ENCODE results near the gene BCKDHB. TPM values are rescaled to one million over a fixed set of nuclear protein-coding genes. Genes with fewer than 3 reads are reported as not detected.

The BCKDHB gene
- total RNA-seq, 1 donor from 2014 or later, result 16.2 TPM

DNA sequence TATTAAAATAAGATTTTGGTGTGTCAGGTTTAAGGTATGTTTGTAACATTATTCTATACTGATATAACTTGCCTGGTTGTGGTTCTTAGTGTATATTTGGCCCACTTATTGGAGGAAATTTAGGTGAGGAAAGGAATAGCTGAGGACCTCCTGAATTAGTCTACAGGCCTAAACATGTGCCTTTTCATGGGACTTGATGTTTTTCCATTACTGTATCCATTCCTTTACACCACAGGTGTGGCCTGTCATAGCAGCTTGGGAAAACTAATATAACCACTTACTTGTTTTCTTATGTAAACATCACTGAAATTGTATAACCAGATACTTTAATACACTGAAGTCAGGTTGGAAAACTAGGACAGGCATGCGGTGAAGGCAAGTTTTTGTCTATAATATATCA, 27.6 kb downstream of the BCKDHB start:
- intact Hi-C loops (cut with DNase I), result no loop called here
- TF ChIP-seq, protein P1, sequence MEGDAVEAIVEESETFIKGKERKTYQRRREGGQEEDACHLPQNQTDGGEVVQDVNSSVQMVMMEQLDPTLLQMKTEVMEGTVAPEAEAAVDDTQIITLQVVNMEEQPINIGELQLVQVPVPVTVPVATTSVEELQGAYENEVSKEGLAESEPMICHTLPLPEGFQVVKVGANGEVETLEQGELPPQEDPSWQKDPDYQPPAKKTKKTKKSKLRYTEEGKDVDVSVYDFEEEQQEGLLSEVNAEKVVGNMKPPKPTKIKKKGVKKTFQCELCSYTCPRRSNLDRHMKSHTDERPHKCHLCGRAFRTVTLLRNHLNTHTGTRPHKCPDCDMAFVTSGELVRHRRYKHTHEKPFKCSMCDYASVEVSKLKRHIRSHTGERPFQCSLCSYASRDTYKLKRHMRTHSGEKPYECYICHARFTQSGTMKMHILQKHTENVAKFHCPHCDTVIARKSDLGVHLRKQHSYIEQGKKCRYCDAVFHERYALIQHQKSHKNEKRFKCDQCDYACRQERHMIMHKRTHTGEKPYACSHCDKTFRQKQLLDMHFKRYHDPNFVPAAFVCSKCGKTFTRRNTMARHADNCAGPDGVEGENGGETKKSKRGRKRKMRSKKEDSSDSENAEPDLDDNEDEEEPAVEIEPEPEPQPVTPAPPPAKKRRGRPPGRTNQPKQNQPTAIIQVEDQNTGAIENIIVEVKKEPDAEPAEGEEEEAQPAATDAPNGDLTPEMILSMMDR (IDR thresholded peaks at IDR 0.05), result no peak
- TF ChIP-seq POLR2A (IDR thresholded peaks at IDR 0.05) (no peak), POLR2AphosphoS5 (IDR thresholded peaks at IDR 0.05; ENCODE audit: insufficient read depth in 1 of 2, low read depth in 1 of 2) (no peak)
- no peaks in the 10 kb centered on the region for H3K36me3 ChIP-seq
- no peaks in the 10 kb centered on the region for H3K27me3 ChIP-seq
- H3K4me3 ChIP-seq, result no peak overlapping the region
- no peaks in the 10 kb centered on the region for H3K9me3 ChIP-seq
- H3K27ac ChIP-seq, result no peak overlapping the region
- DNase-seq (ENCODE audit: extremely low spot score in 2 of 2), result no peak
- H3K4me1 ChIP-seq, result no peaks in the 10 kb centered on the region

DNA sequence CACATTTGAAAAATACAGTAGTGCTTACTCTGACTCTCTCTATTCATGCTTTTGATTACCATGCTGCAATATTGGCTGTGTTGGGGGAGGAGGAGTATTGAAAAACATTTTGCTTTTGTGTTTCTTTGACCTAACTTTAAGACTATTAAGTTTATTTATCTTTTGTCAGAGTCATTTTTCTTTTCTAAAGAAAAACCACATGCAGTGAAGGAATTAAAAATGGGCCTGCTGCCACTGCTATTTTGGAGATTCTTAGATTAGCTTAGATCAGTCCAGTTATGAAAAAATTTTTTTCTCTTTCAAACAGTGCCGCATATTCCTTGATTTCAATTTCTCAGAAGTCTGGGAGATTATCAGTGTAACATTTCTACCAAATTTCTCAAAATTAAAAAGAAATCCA, 36.1 kb downstream of the BCKDHB start:
- H3K4me3 ChIP-seq, result no peak overlapping the region
- H3K36me3 ChIP-seq, result no peaks in the 10 kb centered on the region
- DNase-seq (ENCODE audit: extremely low spot score in 2 of 2), result no peak
- intact Hi-C loops (cut with DNase I), result no loop called here
- H3K27ac ChIP-seq, result no peak overlapping the region
- no peaks in the 10 kb centered on the region for H3K9me3 ChIP-seq
- TF ChIP-seq POLR2A (IDR thresholded peaks at IDR 0.05), result no peak
- no peak for TF ChIP-seq POLR2AphosphoS5 (IDR thresholded peaks at IDR 0.05; ENCODE audit: insufficient read depth in 1 of 2, low read depth in 1 of 2)
- TF ChIP-seq, protein P1 (IDR thresholded peaks at IDR 0.05), result no peak
- peaks cover 16% of the 10 kb centered on the region for H3K4me1 ChIP-seq
- no peaks in the 10 kb centered on the region for H3K27me3 ChIP-seq

DNA sequence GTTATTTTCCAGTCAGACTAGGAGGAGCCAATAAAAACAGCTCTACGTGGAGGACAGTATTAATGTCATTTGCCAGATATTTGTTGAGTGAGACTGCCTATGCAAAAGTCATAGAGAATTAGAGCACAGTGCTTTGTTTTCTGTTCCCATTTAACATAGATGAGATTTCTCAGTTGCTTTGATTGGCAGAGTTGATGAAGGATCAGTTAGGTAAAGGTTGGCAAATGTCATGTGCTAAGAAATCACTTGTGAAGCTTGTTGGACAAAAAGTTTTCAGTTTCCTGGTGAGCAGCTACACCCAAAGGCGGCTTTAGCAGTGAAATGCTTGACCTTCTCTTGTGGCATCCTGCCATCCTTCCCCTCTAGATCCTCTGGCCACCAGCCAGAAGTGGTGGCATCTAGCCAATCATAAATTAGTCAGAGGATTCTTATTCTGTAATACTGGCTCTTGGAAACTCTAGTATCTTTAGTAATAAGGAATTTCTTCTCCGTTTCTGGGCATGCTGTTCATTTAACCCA, 37.0 kb downstream of the BCKDHB start:
- Histone ChIP-seq H3K4me3 (no peak overlapping the region), H3K27ac (no peak overlapping the region), H3K36me3 (no peaks in the 10 kb centered on the region), H3K27me3 (no peaks in the 10 kb centered on the region), H3K4me1 (peaks cover 16% of the 10 kb centered on the region), H3K9me3 (no peaks in the 10 kb centered on the region)
- intact Hi-C loops (cut with DNase I), result no loop called here
- TF ChIP-seq POLR2AphosphoS5 (IDR thresholded peaks at IDR 0.05; ENCODE audit: insufficient read depth in 1 of 2, low read depth in 1 of 2) (no peak), POLR2A (IDR thresholded peaks at IDR 0.05) (no peak)
- TF ChIP-seq, protein P1 (IDR thresholded peaks at IDR 0.05), result no peak
- DNase-seq (ENCODE audit: extremely low spot score in 2 of 2), result no peak

DNA sequence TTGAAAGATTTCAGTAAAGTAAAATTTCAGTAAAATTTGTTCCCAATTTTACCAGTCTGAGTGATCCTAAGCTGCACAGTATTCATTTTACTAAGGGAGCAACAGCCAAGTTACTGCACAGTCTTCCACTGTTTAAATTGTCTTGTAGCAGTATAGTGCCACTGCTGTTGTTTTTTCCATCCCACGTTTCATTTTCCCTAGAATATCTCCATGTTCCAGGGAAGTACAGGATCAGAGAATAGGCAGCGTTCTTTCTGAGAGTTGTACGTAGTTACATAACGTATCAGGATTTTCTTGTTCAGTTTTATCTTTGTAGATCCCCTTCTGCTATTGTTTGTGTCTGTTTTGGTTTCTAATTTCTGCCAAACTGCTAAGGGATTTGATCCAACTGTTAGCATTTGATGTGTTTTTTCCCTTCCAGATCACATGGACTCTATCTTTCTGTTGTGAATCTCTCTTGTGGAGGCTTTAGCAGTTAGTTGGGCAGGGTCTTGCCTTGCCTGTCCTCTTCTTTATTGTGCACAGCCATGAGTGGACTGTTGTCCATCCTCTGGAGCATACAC, 38.4 kb downstream of the BCKDHB start:
- H3K4me1 ChIP-seq, result peaks cover 16% of the 10 kb centered on the region
- no peak overlapping the region for H3K27ac ChIP-seq
- no peak for DNase-seq (ENCODE audit: extremely low spot score in 2 of 2)
- H3K4me3 ChIP-seq, result no peak overlapping the region
- no peaks in the 10 kb centered on the region for H3K27me3 ChIP-seq
- no peaks in the 10 kb centered on the region for H3K36me3 ChIP-seq
- no peaks in the 10 kb centered on the region for H3K9me3 ChIP-seq
- intact Hi-C loops (cut with DNase I), result no loop called here
- TF ChIP-seq, protein P1 (IDR thresholded peaks at IDR 0.05), result no peak
- no peak for TF ChIP-seq POLR2AphosphoS5 (IDR thresholded peaks at IDR 0.05; ENCODE audit: insufficient read depth in 1 of 2, low read depth in 1 of 2)
- no peak for TF ChIP-seq POLR2A (IDR thresholded peaks at IDR 0.05)

DNA sequence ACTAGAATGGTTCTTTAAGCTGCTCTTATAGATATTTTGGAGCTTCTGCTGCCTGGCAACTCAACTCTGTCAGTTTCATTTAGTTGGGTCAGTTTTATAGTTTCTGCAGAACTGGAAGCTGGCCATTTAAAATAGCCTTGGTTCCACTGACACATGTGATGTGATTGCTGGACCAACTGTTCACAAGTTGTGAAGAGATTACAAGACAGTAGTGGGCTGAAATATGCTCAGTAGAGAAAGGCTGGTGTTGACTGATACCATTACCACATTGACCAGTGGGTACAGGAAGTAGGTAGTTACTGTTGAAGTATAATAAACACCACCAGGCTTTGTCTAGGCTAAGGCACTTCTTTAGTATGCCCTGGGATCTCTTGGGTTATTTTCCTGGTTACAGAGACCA, 39.0 kb downstream of the BCKDHB start:
- H3K4me3 ChIP-seq, result no peak overlapping the region
- H3K9me3 ChIP-seq, result no peaks in the 10 kb centered on the region
- intact Hi-C loops (cut with DNase I), result no loop called here
- DNase-seq (ENCODE audit: extremely low spot score in 2 of 2), result no peak
- no peak overlapping the region for H3K27ac ChIP-seq
- TF ChIP-seq, protein P1 (IDR thresholded peaks at IDR 0.05), result no peak
- TF ChIP-seq POLR2AphosphoS5 (IDR thresholded peaks at IDR 0.05; ENCODE audit: insufficient read depth in 1 of 2, low read depth in 1 of 2) (no peak), POLR2A (IDR thresholded peaks at IDR 0.05) (no peak)
- no peaks in the 10 kb centered on the region for H3K36me3 ChIP-seq
- no peaks in the 10 kb centered on the region for H3K27me3 ChIP-seq
- peaks cover 16% of the 10 kb centered on the region for H3K4me1 ChIP-seq

Data from vagina (tissue), 2 donors.